Trophoblast cell (in vitro differentiated cells and primary cell): ENCODE data around the gene TRIP12.

Experiments used
- DNase-seq, 2 donors: peaks; one replicate each; pipeline ENCODE4 v3.0.0-alpha.2; 2016
- H2AFZ ChIP-seq: 2 replicates; pipeline ENCODE4 v1.6.1; 2013; ENCODE audit warnings: low read length, moderate library complexity, mild to moderate bottlenecking; ENCODE audit not compliant: insufficient read depth, poor library complexity
- H2AK5ac ChIP-seq: 2 replicates; pipeline ENCODE4 v1.6.1; 2013; ENCODE audit warnings: mild to moderate bottlenecking, low read length
- H2BK120ac ChIP-seq: 2 replicates; pipeline ENCODE4 v1.6.1; 2013; ENCODE audit warnings: low read length, mild to moderate bottlenecking, moderate library complexity; ENCODE audit not compliant: insufficient read depth, poor library complexity
- H2BK12ac ChIP-seq: 2 replicates; pipeline ENCODE4 v1.6.1; 2013; ENCODE audit warnings: mild to moderate bottlenecking, low read length, moderate library complexity
- H2BK5ac ChIP-seq: 2 replicates; pipeline ENCODE4 v1.6.1; 2013; ENCODE audit warnings: low read length, low read depth, moderate library complexity, mild to moderate bottlenecking; ENCODE audit not compliant: poor library complexity
- H3K14ac ChIP-seq: 2 replicates; pipeline ENCODE4 v1.6.1; 2013; ENCODE audit warnings: mild to moderate bottlenecking, low read length
- H3K18ac ChIP-seq: 2 replicates; pipeline ENCODE4 v1.6.1; 2013; ENCODE audit warnings: mild to moderate bottlenecking, low read length
- H3K23ac ChIP-seq: 2 replicates; pipeline ENCODE4 v1.6.1; 2013; ENCODE audit warnings: low read length
- H3K27ac ChIP-seq: 2 replicates; pipeline ENCODE4 v1.5.1; 2013; ENCODE audit warnings: low read depth, mild to moderate bottlenecking, inconsistent platforms, low read length, moderate library complexity
- H3K27me3 ChIP-seq: 2 replicates; pipeline ENCODE4 v1.6.1; 2013; ENCODE audit warnings: inconsistent platforms, mild to moderate bottlenecking, low read length, moderate library complexity; ENCODE audit not compliant: insufficient read depth
- H3K36me3 ChIP-seq, 2 experiments: 1 replicate in 1 of 2; 2 replicates in 1 of 2; pipeline ENCODE4 v1.6.1; 2013; ENCODE audit warnings: low read length in 2 of 2, mild to moderate bottlenecking in 2 of 2, moderate library complexity in 1 of 2; ENCODE audit not compliant: insufficient read depth in 2 of 2, control insufficient read depth in 1 of 2
- H3K4ac ChIP-seq: 2 replicates; pipeline ENCODE4 v1.6.1; 2013; ENCODE audit warnings: low read depth, mild to moderate bottlenecking, low read length, moderate library complexity
- H3K4me1 ChIP-seq, 2 experiments: 1 replicate in 1 of 2; 2 replicates in 1 of 2; pipeline ENCODE4 v1.6.1; 2013; ENCODE audit warnings: low read length in 2 of 2, mild to moderate bottlenecking in 2 of 2, moderate library complexity in 1 of 2; ENCODE audit not compliant: insufficient read depth in 2 of 2, control insufficient read depth in 1 of 2
- H3K4me2 ChIP-seq: 2 replicates; pipeline ENCODE4 v1.6.1; 2013; ENCODE audit warnings: inconsistent platforms, mild to moderate bottlenecking, low read length, moderate library complexity
- H3K4me3 ChIP-seq: 2 replicates; pipeline ENCODE4 v1.5.1; 2013; ENCODE audit warnings: mild to moderate bottlenecking, low read depth, low read length, inconsistent platforms
- H3K79me1 ChIP-seq: one replicate; pipeline ENCODE4 v1.6.1; 2013; ENCODE audit warnings: low read length
- H3K79me2 ChIP-seq: 2 replicates; pipeline ENCODE4 v1.6.1; 2013; ENCODE audit warnings: low read length, mild to moderate bottlenecking; ENCODE audit not compliant: control insufficient read depth, insufficient read depth, poor library complexity
- H3K9ac ChIP-seq: 2 replicates; pipeline ENCODE4 v1.6.1; 2013; ENCODE audit warnings: mild to moderate bottlenecking, low read length
- H3K9me3 ChIP-seq: 2 replicates; pipeline ENCODE4 v1.6.1; 2013; ENCODE audit warnings: low read depth, mild to moderate bottlenecking, control low read depth, inconsistent platforms, low read length; ENCODE audit not compliant: insufficient read depth
- H4K12ac ChIP-seq: 2 replicates; pipeline ENCODE4 v1.6.1; 2013; ENCODE audit warnings: low read depth, mild to moderate bottlenecking, low read length, moderate library complexity
- H4K8ac ChIP-seq: 2 replicates; pipeline ENCODE4 v1.6.1; 2013; ENCODE audit warnings: low read depth, mild to moderate bottlenecking, low read length, moderate library complexity
- H4K91ac ChIP-seq: one replicate; pipeline ENCODE4 v1.6.1; 2013; ENCODE audit warnings: low read depth, mild to moderate bottlenecking, low read length, moderate library complexity
- WGBS: extraction: QIAGEN DNeasy Blood & Tissue Kit; methylation state at CpG from one replicate; pipeline ENCODE4 v1.1.7; 2013; ENCODE audit warnings: missing lambda C conversion rate; ENCODE audit not compliant: insufficient read length, insufficient coverage; ENCODE audit errors: extremely low coverage; 5-methylcytosine and 5-hydroxymethylcytosine counted together

Gene TRIP12

GRCh38 chr2:229870903-229871656 lies 50.7 kb downstream of the TRIP12 start:
- Histone ChIP-seq H3K27ac (no peak overlapping the region), H3K36me3 (peaks cover 5 to 6% of the 10 kb centered on the region in 2 experiments), H3K4ac (peak overlapping the region; percentile 5), H3K9me3 (no peaks in the 10 kb centered on the region), H3K4me1 (no peaks in the 10 kb centered on the region), H4K91ac (no peak overlapping the region), H3K23ac (no peak overlapping the region), H3K18ac (no peak overlapping the region), H3K4me2 (no peak overlapping the region), H3K79me1 (no peaks in the 10 kb centered on the region), H2AK5ac (no peak overlapping the region), H2BK120ac (no peak overlapping the region), H3K4me3 (no peak overlapping the region), H3K9ac (no peak overlapping the region), H2BK5ac (no peak overlapping the region), H3K79me2 (no peaks in the 10 kb centered on the region), H4K12ac (no peak overlapping the region), H2BK12ac (no peak overlapping the region), H4K8ac (no peak overlapping the region), H3K27me3 (no peaks in the 10 kb centered on the region), H3K14ac (no peak overlapping the region), H2AFZ (no peak overlapping the region)
- no CpG with 5 or more reads among the region's 6 CpGs for WGBS
- DNase-seq, result no peak

- no peak overlapping the region for H3K4me3 ChIP-seq
- no peak overlapping the region for H3K14ac ChIP-seq
- H3K4me1 ChIP-seq, result no peaks in the 10 kb centered on the region
- peaks cover 4 to 5% of the 10 kb centered on the region in 2 experiments for H3K36me3 ChIP-seq
- H3K27me3 ChIP-seq, result no peaks in the 10 kb centered on the region
- no peak overlapping the region for H4K91ac ChIP-seq
- no peak overlapping the region for H2BK120ac ChIP-seq
- no peaks in the 10 kb centered on the region for H3K79me1 ChIP-seq
- H2AFZ ChIP-seq, result no peak overlapping the region
- H3K18ac ChIP-seq, result no peak overlapping the region
- no peaks in the 10 kb centered on the region for H3K79me2 ChIP-seq
- no peak overlapping the region for H3K23ac ChIP-seq
- no peak overlapping the region for H3K27ac ChIP-seq
- no peak overlapping the region for H3K4ac ChIP-seq
- DNase-seq, result peak in 1 of 2 donors; percentile 9
- H2BK12ac ChIP-seq, result no peak overlapping the region
- H4K8ac ChIP-seq, result no peak overlapping the region
- H2BK5ac ChIP-seq, result no peak overlapping the region
- no CpG with 5 or more reads among the region's 3 CpGs for WGBS
- no peak overlapping the region for H3K9ac ChIP-seq
- no peak overlapping the region for H3K4me2 ChIP-seq
- no peaks in the 10 kb centered on the region for H3K9me3 ChIP-seq
- no peak overlapping the region for H2AK5ac ChIP-seq
- no peak overlapping the region for H4K12ac ChIP-seq
These were observed 52.6 kb downstream of the TRIP12 start for GRCh38 chr2:229869226-229869625.

GRCh38 chr2:229868794-229869193 lies 53.0 kb downstream of the TRIP12 start:
- Histone ChIP-seq H3K9me3 (no peaks in the 10 kb centered on the region), H3K27ac (no peak overlapping the region), H3K79me2 (no peaks in the 10 kb centered on the region), H3K9ac (no peak overlapping the region), H4K8ac (no peak overlapping the region), H2BK120ac (no peak overlapping the region), H3K23ac (no peak overlapping the region), H3K36me3 (peaks cover 4 to 5% of the 10 kb centered on the region in 2 experiments), H3K4me1 (no peaks in the 10 kb centered on the region), H2BK5ac (no peak overlapping the region), H3K14ac (no peak overlapping the region), H3K4me2 (no peak overlapping the region), H3K4ac (no peak overlapping the region), H2BK12ac (no peak overlapping the region), H2AFZ (no peak overlapping the region), H4K91ac (no peak overlapping the region), H3K27me3 (no peaks in the 10 kb centered on the region), H3K18ac (no peak overlapping the region), H3K4me3 (no peak overlapping the region), H2AK5ac (no peak overlapping the region), H4K12ac (no peak overlapping the region), H3K79me1 (no peaks in the 10 kb centered on the region)
- DNase-seq, result no peak
- WGBS, result no CpG with 5 or more reads among the region's 2 CpGs

- Histone ChIP-seq H2BK5ac (no peak overlapping the region), H3K9me3 (no peaks in the 10 kb centered on the region), H2BK120ac (no peak overlapping the region), H4K91ac (no peak overlapping the region), H3K27ac (no peak overlapping the region), H3K4me1 (no peaks in the 10 kb centered on the region), H3K18ac (no peak overlapping the region), H4K8ac (no peak overlapping the region), H3K4ac (no peak overlapping the region), H3K4me2 (no peak overlapping the region), H2BK12ac (no peak overlapping the region), H3K4me3 (no peak overlapping the region), H3K36me3 (no peaks in the 10 kb centered on the region), H3K79me2 (no peaks in the 10 kb centered on the region), H3K23ac (no peak overlapping the region), H3K27me3 (no peaks in the 10 kb centered on the region), H4K12ac (no peak overlapping the region), H3K14ac (no peak overlapping the region), H2AFZ (no peak overlapping the region), H2AK5ac (no peak overlapping the region), H3K9ac (no peak overlapping the region), H3K79me1 (no peaks in the 10 kb centered on the region)
- no peak for DNase-seq
- no CpG with 5 or more reads among the region's 2 CpGs for WGBS
These were observed 56.8 kb downstream of the TRIP12 start for GRCh38 chr2:229865033-229865432.
